Liver (tissue), 9 donors: ENCODE data around the gene NACAD. TPM values are rescaled to one million over a fixed set of nuclear protein-coding genes. Genes with fewer than 3 reads are reported as not detected.

Experiments used
- DNase-seq: peaks from one replicate; pipeline ENCODE4 v3.0.0-alpha.2; 2017; ENCODE audit warnings: low spot score
- H3K27ac ChIP-seq, 2 donors: one replicate each; pipeline ENCODE4 v1.7.0; 2013; ENCODE audit warnings: inconsistent platforms in 2 of 2, low read length in 2 of 2, control low read depth in 1 of 2, low read depth in 1 of 2, mild to moderate bottlenecking in 1 of 2
- H3K27me3 ChIP-seq, 4 donors: one replicate each; pipeline versions ENCODE4 v1.6.1 to v1.7.0; 2013; ENCODE audit warnings: low read length in 3 of 4, inconsistent platforms in 1 of 4, mild to moderate bottlenecking in 1 of 4, moderate library complexity in 1 of 4; ENCODE audit not compliant: control insufficient read depth in 4 of 4, insufficient read depth in 4 of 4
- H3K36me3 ChIP-seq, 4 donors: one replicate each; pipeline versions ENCODE4 v1.6.1 to v1.7.0; 2013; ENCODE audit warnings: low read length in 3 of 4, mild to moderate bottlenecking in 3 of 4, low read depth in 1 of 4, moderate library complexity in 1 of 4; ENCODE audit not compliant: control insufficient read depth in 4 of 4, insufficient read depth in 3 of 4
- H3K4me1 ChIP-seq, 4 donors: one replicate each; pipeline versions ENCODE4 v1.6.1 to v1.7.0; 2013; ENCODE audit warnings: low read length in 3 of 4, mild to moderate bottlenecking in 3 of 4, moderate library complexity in 1 of 4; ENCODE audit not compliant: control insufficient read depth in 4 of 4, insufficient read depth in 4 of 4
- H3K4me3 ChIP-seq, 3 donors: one replicate each; pipeline versions ENCODE4 v1.6.1 to v1.7.0; 2013; ENCODE audit warnings: low read length in 3 of 3, control low read depth in 1 of 3, low read depth in 1 of 3, mild to moderate bottlenecking in 1 of 3
- H3K9ac ChIP-seq, 2 donors: one replicate each; pipeline ENCODE4 v1.7.0; 2013; ENCODE audit warnings: low read length in 2 of 2, mild to moderate bottlenecking in 2 of 2, moderate library complexity in 2 of 2, control low read depth in 1 of 2, low read depth in 1 of 2
- H3K9me3 ChIP-seq, 4 donors: one replicate each; pipeline versions ENCODE4 v1.6.1 to v1.7.0; 2013; ENCODE audit warnings: low read length in 3 of 4; ENCODE audit not compliant: control insufficient read depth in 4 of 4
- ATF3 ChIP-seq: IDR thresholded peaks from 2 replicates; pipeline ENCODE4 v1.6.1; 2016; ENCODE audit warnings: antibody characterized with exemption
- EGR1 ChIP-seq, 2 donors: IDR thresholded peaks; 2 replicates each; pipeline ENCODE4 v1.6.1; 2016 to 2018; ENCODE audit warnings: antibody characterized with exemption in 2 of 2, low read depth in 2 of 2
- FOXA1 ChIP-seq: IDR thresholded peaks from 2 replicates; pipeline ENCODE4 v1.6.1; 2016; ENCODE audit warnings: antibody characterized with exemption
- FOXA2 ChIP-seq: IDR thresholded peaks from 2 replicates; pipeline ENCODE4 v1.6.1; 2016; ENCODE audit warnings: antibody characterized with exemption
- GABPA ChIP-seq, 2 donors: IDR thresholded peaks in 1 of 2; conservative IDR thresholded peaks in 1 of 2; 2 replicates each; pipeline ENCODE4 v1.6.1; 2016; ENCODE audit warnings: antibody characterized with exemption in 2 of 2, mild to moderate bottlenecking in 1 of 2, moderate library complexity in 1 of 2
- HNF4A ChIP-seq, 2 donors: conservative IDR thresholded peaks; 2 replicates each; pipeline ENCODE4 v1.6.1; 2016; ENCODE audit warnings: antibody characterized with exemption in 2 of 2, mild to moderate bottlenecking in 2 of 2
- HNF4G ChIP-seq: IDR thresholded peaks from 2 replicates; pipeline ENCODE4 v1.6.1; 2016; ENCODE audit warnings: antibody characterized with exemption
- NR2F2 ChIP-seq: IDR thresholded peaks from 2 replicates; pipeline ENCODE4 v1.6.1; 2016; ENCODE audit warnings: antibody characterized with exemption
- RAD21 ChIP-seq, 2 donors: IDR thresholded peaks; 2 replicates each; pipeline ENCODE4 v1.6.1; 2016; ENCODE audit warnings: antibody characterized with exemption in 2 of 2, mild to moderate bottlenecking in 2 of 2
- REST ChIP-seq: IDR thresholded peaks from 2 replicates; pipeline ENCODE4 v1.6.1; 2016; ENCODE audit warnings: antibody characterized with exemption, mild to moderate bottlenecking
- RXRA ChIP-seq, 2 donors: IDR thresholded peaks; 2 replicates each; pipeline ENCODE4 v1.6.1; 2017 to 2018; ENCODE audit warnings: antibody characterized with exemption in 2 of 2, mild to moderate bottlenecking in 1 of 2
- SP1 ChIP-seq: IDR thresholded peaks from 2 replicates; pipeline ENCODE4 v1.6.1; 2018; ENCODE audit warnings: antibody characterized with exemption, mild to moderate bottlenecking
- TAF1 ChIP-seq: conservative IDR thresholded peaks from 2 replicates; pipeline ENCODE4 v1.6.1; 2016; ENCODE audit warnings: antibody characterized with exemption, mild to moderate bottlenecking
- ZBTB33 ChIP-seq: IDR thresholded peaks from 2 replicates; pipeline ENCODE4 v1.6.1; 2016; ENCODE audit warnings: antibody characterized with exemption
- WGBS: extraction: QIAGEN DNeasy Blood & Tissue Kit; methylation state at CpG from one replicate; pipeline ENCODE4 v1.1.7; 2013; 5-methylcytosine and 5-hydroxymethylcytosine counted together
- polyA plus RNA-seq, 2 donors: library from polyadenylated mRNA; stranded (reverse) in 1 of 2; unstranded in 1 of 2; fragments of 200-250 nt in 1 of 2; fragments of >200 nt in 1 of 2; fragmentation: Nextera tagmentation in 1 of 2; extraction: Ambion mirVana in 1 of 2; gene quantifications; one replicate each; pipeline versions ENCODE4 v1.2.1 to v1.2.3, GENCODE V29; 2013 to 2015
- total RNA-seq, 2 donors: library from RNA; depleted of rRNA; stranded (reverse); fragments of >200 nt; gene quantifications; one replicate each; pipeline ENCODE4 v1.2.3, GENCODE V29; 2014
- donor health status: healthy.
- donor health status: healthy.
- donor health status: healthy.
- donor health status: healthy.
- donor health status: healthy.

NACAD gene
- total and polyA plus RNA-seq, 4 donors: 0.03 to 0.14 (median 0.09) TPM

- Histone ChIP-seq H3K4me1 (peaks cover 0 to 3% (median 0%) of the 10 kb centered on the region in 4 donors), H3K9ac (no peak overlapping the region), H3K4me3 (no peak overlapping the region), H3K27me3 (peaks cover 0 to 3% (median 0%) of the 10 kb centered on the region in 4 donors), H3K9me3 (no peaks in the 10 kb centered on the region), H3K36me3 (no peaks in the 10 kb centered on the region), H3K27ac (no peak overlapping the region)
- no peak for TF ChIP-seq ATF3
- TF ChIP-seq EGR1 (IDR thresholded peaks at IDR 0.05; ENCODE audit: low read depth in 2 of 2): no peak
- TF ChIP-seq NR2F2: no peak
- TF ChIP-seq FOXA1: no peak
- no peak for TF ChIP-seq TAF1
- TF ChIP-seq REST: no peak
- WGBS: 79% methylated on average over 5 of the region's 5 CpGs
- no peak for DNase-seq
These were observed 4.4 kb downstream of the NACAD start for GRCh38 chr7:45084336-45084735.

- 86% methylated on average over 10 of the region's 10 CpGs for WGBS
- TF ChIP-seq REST: no peak
- TF ChIP-seq SP1: no peak
- no peak for TF ChIP-seq RAD21 (IDR thresholded peaks at IDR 0.05)
- TF ChIP-seq GABPA (IDR thresholded peaks at IDR 0.05 in 1 of 2, conservative IDR thresholded peaks at IDR 0.05 in 1 of 2): no peak
- no peak for TF ChIP-seq NR2F2
- no peak for TF ChIP-seq FOXA2
- TF ChIP-seq ZBTB33: no peak
- no peak for TF ChIP-seq ATF3
- TF ChIP-seq RXRA (IDR thresholded peaks at IDR 0.05): no peak
- TF ChIP-seq FOXA1: no peak
- TF ChIP-seq HNF4G: no peak
- TF ChIP-seq EGR1 (IDR thresholded peaks at IDR 0.05; ENCODE audit: low read depth in 2 of 2): no peak
- TF ChIP-seq TAF1: no peak
- no peak for TF ChIP-seq HNF4A (conservative IDR thresholded peaks at IDR 0.05)
- no peak for DNase-seq
These were observed 5.9 kb downstream of the NACAD start for GRCh38 chr7:45082831-45083331.

More at GRCh38 chr7:45082831-45083331, 5.9 kb downstream of the NACAD start:
- H3K36me3 ChIP-seq: no peaks in the 10 kb centered on the region
- no peaks in the 10 kb centered on the region for H3K9me3 ChIP-seq
- H3K4me3 ChIP-seq: no peak overlapping the region
- H3K27ac ChIP-seq: no peak overlapping the region
- H3K4me1 ChIP-seq: no peaks in the 10 kb centered on the region
- H3K9ac ChIP-seq: no peak overlapping the region
- H3K27me3 ChIP-seq: no peaks in the 10 kb centered on the region
